Breast epithelium (tissue), 4 donors: ENCODE measurements around the gene TCF21. TPM values are rescaled to one million over a fixed set of nuclear protein-coding genes. Genes with fewer than 3 reads are reported as not detected.

Source experiments
- DNase-seq, 2 donors: peaks; one replicate each; pipeline ENCODE4 v3.0.0-alpha.2; 2019; ENCODE audit warnings: low spot score in 2 of 2
- H3K27ac ChIP-seq, 2 donors: fragments of 200-600 bp; sonication (generic) in 1 of 2; one replicate each; pipeline ENCODE4 v1.5.1; 2016 to 2019; ENCODE audit warnings: mild to moderate bottlenecking in 1 of 2
- H3K27me3 ChIP-seq, 2 donors: fragments of 200-600 bp; sonication (generic) in 1 of 2; one replicate each; pipeline versions ENCODE4 v1.5.1 to v1.6.0; 2017 to 2019; ENCODE audit warnings: control low read depth in 1 of 2, mild to moderate bottlenecking in 1 of 2
- H3K36me3 ChIP-seq: fragments of 200-600 bp; one replicate; pipeline ENCODE4 v1.5.1; 2019
- H3K4me1 ChIP-seq, 2 donors: fragments of 200-600 bp; sonication (generic); one replicate each; pipeline ENCODE4 v1.5.1; 2016 to 2019; ENCODE audit warnings: control low read depth in 1 of 2
- H3K4me3 ChIP-seq, 3 donors: fragments of 200-600 bp; sonication (generic); 1 replicate in 2 of 3; 2 replicates in 1 of 3; pipeline ENCODE4 v1.5.1; 2016 to 2019; ENCODE audit warnings: mild to moderate bottlenecking in 3 of 3, moderate library complexity in 2 of 3
- H3K9me3 ChIP-seq, 2 donors: fragments of 200-600 bp; sonication (generic) in 1 of 2; one replicate each; pipeline ENCODE4 v1.5.1; 2016 to 2019; ENCODE audit warnings: control low read depth in 1 of 2
- POLR2A ChIP-seq: fragments of 450-650 bp; IDR thresholded peaks from one replicate; pipeline ENCODE4 v1.6.1; 2016; ENCODE audit warnings: antibody characterized with exemption, mild to moderate bottlenecking, moderate library complexity
- POLR2AphosphoS5 ChIP-seq, 3 donors: sonication (generic); formaldehyde crosslinking; IDR thresholded peaks; one replicate each; pipeline ENCODE4 v1.6.1; 2017; ENCODE audit warnings: antibody characterized with exemption in 3 of 3
- intact Hi-C: fragments of 100-400 bp; cut with DNase I; formaldehyde crosslinking; loops from one replicate; pipeline ENCODE4 v1.15.1; 2023; ENCODE audit warnings: low total_unique reads
- total RNA-seq, 3 donors: library from RNA; depleted of rRNA; stranded (reverse); fragments of >200 nt; gene quantifications; one replicate each; pipeline ENCODE4 v1.1.0, GENCODE V29; 2016
- TF ChIP-seq, protein P1 (sequence below), 3 donors: fragments of 450-650 bp; IDR thresholded peaks; one replicate each; pipeline ENCODE4 v1.5.1; 2016 to 2017; ENCODE audit warnings: antibody characterized with exemption in 3 of 3, mild to moderate bottlenecking in 3 of 3, moderate library complexity in 3 of 3

The TCF21 gene
- total RNA-seq, 3 donors from 2014 or later, result 1.0 TPM; not detected in 2

DNA sequence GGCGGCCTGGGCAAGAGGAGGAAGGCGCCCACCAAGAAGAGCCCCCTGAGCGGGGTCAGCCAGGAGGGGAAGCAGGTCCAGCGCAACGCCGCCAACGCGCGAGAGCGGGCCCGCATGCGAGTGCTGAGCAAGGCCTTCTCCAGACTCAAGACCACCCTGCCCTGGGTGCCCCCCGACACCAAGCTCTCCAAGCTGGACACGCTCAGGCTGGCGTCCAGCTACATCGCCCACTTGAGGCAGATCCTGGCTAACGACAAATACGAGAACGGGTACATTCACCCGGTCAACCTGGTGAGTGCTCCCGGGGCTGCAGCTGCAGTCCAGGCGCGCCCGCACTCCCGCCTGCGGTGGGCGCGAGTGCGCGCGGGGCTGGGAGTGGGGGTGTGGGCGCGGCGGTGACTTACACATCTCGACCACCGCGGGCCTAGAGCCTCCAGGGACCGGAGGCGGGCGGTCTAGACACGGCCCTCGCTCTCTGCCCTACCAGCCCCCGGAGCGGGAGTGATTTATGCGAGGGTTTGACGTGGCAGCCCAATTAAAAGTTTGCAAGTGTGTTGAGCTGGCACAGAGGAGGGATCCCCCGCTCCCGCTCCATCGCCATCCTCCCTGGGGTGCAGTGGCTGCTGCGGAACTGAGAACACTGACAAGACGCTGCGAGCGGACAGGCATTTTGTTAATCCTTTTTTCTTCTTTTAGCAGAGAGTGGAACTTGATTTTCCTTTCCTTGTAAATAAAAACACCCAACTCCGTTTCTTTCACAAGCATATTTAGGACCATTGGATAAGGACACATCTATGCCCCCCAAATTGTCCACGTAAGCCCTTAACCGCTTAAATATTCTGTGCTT lies 867 bp downstream of the TCF21 start:
- no peak overlapping the region for H3K27ac ChIP-seq
- TF ChIP-seq, protein P1, sequence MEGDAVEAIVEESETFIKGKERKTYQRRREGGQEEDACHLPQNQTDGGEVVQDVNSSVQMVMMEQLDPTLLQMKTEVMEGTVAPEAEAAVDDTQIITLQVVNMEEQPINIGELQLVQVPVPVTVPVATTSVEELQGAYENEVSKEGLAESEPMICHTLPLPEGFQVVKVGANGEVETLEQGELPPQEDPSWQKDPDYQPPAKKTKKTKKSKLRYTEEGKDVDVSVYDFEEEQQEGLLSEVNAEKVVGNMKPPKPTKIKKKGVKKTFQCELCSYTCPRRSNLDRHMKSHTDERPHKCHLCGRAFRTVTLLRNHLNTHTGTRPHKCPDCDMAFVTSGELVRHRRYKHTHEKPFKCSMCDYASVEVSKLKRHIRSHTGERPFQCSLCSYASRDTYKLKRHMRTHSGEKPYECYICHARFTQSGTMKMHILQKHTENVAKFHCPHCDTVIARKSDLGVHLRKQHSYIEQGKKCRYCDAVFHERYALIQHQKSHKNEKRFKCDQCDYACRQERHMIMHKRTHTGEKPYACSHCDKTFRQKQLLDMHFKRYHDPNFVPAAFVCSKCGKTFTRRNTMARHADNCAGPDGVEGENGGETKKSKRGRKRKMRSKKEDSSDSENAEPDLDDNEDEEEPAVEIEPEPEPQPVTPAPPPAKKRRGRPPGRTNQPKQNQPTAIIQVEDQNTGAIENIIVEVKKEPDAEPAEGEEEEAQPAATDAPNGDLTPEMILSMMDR (IDR thresholded peaks at IDR 0.05), result no peak
- intact Hi-C loops, result loop anchor here (5.0 kb wide), 1 partner anchor 1428 kb away; no protein-coding TSS in a partner anchor
- H3K9me3 ChIP-seq, result no peaks in the 10 kb centered on the region
- H3K36me3 ChIP-seq, result no peaks in the 10 kb centered on the region
- peak overlapping the region in 1 of 3 donors; percentile 1 for H3K4me3 ChIP-seq
- DNase-seq, result no peak
- peaks cover 11 to 88% of the 10 kb centered on the region in 2 donors for H3K27me3 ChIP-seq
- H3K4me1 ChIP-seq, result no peaks in the 10 kb centered on the region

DNA sequence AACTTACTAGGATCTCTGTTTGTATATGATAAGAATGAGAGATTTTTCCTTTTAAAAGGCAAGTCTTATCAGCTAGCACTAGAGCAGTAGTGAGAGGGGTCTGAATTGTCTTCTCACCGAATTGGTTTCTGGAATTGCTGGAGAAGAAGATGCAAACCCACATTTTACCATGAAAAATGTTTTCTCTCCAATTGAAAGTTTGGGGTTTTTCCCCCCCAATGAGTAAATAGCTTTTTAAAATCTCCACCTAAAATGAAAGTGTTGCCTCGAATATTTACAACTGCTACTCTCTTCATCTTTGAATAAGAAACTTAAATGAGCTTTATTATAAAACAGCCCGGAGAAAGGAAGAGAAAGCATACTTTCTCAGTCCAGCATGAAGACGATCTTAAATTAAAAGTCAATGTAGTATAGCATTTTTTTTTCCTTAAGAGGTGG lies 1.8 kb downstream of the TCF21 start:
- H3K27ac ChIP-seq, result no peak overlapping the region

DNA sequence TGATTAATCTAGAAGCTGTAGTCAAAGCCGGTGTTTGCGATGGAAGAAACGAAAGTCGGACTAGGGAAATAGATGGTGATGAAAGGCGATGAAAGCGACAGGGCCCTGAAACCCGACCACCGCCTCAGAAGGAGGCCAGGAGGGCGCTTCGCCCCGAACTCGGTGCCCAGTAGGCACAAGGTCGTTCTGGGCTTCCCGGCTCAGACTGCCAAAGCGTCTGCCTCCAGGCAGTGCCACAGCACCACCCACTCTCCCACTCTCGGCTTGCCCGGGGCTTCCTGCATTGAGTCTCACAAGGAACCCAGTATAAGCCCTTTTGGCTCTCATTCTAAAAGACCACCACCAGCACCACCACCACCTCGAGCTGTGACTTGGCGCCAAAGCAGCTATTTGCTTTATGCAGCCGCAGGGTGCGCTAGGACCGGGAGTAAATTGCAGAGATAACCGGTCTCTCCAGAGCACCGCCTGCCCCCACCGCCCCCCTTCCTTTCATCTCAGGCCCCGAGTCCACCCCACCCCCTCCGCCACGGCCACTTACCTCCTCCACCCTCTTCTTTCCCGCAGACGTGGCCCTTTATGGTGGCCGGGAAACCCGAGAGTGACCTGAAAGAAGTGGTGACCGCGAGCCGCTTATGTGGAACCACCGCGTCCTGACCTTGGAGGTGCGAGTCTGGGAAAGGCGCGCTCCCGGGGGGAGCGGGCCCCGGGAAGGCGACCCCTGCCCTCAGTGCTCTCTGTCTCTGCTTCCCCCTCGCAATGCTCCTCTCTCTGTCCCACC lies 2.4 kb downstream of the TCF21 start:
- Histone ChIP-seq H3K4me1 (no peaks in the 10 kb centered on the region), H3K4me3 (peak overlapping the region; percentile 11 to 57 (median 22)), H3K36me3 (no peaks in the 10 kb centered on the region), H3K27ac (no peak overlapping the region), H3K9me3 (no peaks in the 10 kb centered on the region), H3K27me3 (peaks cover 11 to 90% of the 10 kb centered on the region in 2 donors)
- no peak for DNase-seq
- TF ChIP-seq POLR2AphosphoS5 (IDR thresholded peaks at IDR 0.05) (no peak), POLR2A (no peak)
- TF ChIP-seq, protein P1 (IDR thresholded peaks at IDR 0.05), result no peak
- intact Hi-C loops, result no loop called here

More for the DNA sequence above, 1.8 kb downstream of the TCF21 start:
- Histone ChIP-seq H3K36me3 (no peaks in the 10 kb centered on the region), H3K27me3 (peaks cover 11 to 88% of the 10 kb centered on the region in 2 donors), H3K4me3 (peak overlapping the region in 2 of 3 donors; percentile 22 to 57), H3K9me3 (no peaks in the 10 kb centered on the region), H3K4me1 (no peaks in the 10 kb centered on the region)
- no peak for DNase-seq
- TF ChIP-seq, protein P1 (IDR thresholded peaks at IDR 0.05), result no peak
- no peak for TF ChIP-seq POLR2A
- TF ChIP-seq POLR2AphosphoS5 (IDR thresholded peaks at IDR 0.05), result no peak
- intact Hi-C loops, result no loop called here

DNA sequence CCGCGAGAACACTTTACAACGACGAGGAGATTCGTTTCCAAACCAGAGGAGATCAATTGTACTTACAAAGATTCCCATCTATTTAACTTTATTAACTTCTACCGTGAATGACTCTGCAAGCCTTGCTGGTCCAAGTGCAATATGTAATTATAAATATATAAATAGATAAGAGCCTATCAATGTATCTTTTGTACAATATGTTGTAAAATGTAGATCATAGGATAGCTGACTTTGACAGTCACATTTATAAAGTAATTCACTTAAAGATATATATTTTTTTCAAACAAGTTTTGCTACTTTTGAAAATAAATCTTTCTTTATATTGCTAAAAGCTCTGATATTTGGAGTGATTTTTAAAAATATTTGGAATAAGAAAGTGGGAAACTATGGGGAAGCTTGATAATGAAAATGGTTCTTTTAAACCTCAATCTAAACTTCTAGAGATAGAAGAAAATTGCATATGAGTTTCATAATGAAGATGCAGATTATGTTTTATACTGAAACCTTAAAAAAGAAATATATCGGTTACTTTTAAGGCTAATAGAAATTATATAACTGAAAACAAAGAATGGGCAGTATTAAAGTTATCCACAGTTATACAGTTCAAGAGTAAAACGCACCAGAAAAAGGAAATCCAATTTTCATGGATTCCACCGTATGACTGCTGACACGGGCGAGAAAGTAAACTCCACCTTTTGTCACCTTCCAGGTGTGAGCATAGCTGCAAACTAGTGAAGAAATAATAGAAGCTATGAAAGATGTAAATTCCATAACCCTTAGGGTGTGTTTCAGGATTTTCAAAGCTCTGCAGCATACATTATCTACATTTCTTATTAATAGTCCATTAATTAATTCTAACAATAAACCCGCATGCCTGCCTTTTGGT lies 3.3 kb downstream of the TCF21 start:
- intact Hi-C loops, result no loop called here
- Histone ChIP-seq H3K4me1 (no peaks in the 10 kb centered on the region), H3K27me3 (peaks cover 11 to 99% of the 10 kb centered on the region in 2 donors), H3K9me3 (no peaks in the 10 kb centered on the region), H3K27ac (no peak overlapping the region), H3K4me3 (peak overlapping the region in 1 of 3 donors; percentile 57), H3K36me3 (no peaks in the 10 kb centered on the region)
- TF ChIP-seq POLR2A (no peak), POLR2AphosphoS5 (IDR thresholded peaks at IDR 0.05) (no peak)
- TF ChIP-seq, protein P1 (IDR thresholded peaks at IDR 0.05), result no peak
- no peak for DNase-seq
